T-helper 1 cell treated with Interleukin-12 subunit alpha and Interleukin-12 subunit beta and Interleukin-4 antibody, amounts not matched to agents 30 μg/mL and 1 μg/mL, for 36 hours (primary cell): ENCODE data around the gene TFDP2.

Source experiments
- H3K27ac Mint-ChIP-seq: one replicate; pipeline ENCODE4 v1.8.0; 2021; ENCODE audit warnings: mild to moderate bottlenecking, mixed read lengths
- H3K27me3 Mint-ChIP-seq: one replicate; pipeline ENCODE4 v1.8.0; 2021; ENCODE audit warnings: low read depth, mixed read lengths
- H3K36me3 Mint-ChIP-seq: one replicate; pipeline ENCODE4 v1.8.0; 2021; ENCODE audit warnings: low read depth, mixed read lengths
- H3K4me1 Mint-ChIP-seq: one replicate; pipeline ENCODE4 v1.8.0; 2021; ENCODE audit warnings: low read depth, mixed read lengths
- H3K4me3 Mint-ChIP-seq: one replicate; pipeline ENCODE4 v1.8.0; 2021; ENCODE audit warnings: mild to moderate bottlenecking, moderate library complexity, mixed read lengths
- H3K9me3 Mint-ChIP-seq: one replicate; pipeline ENCODE4 v1.8.0; 2021; ENCODE audit warnings: mixed read lengths

Gene TFDP2

GRCh38 chr3:141905129-141905528, 244.2 kb downstream of the TFDP2 start:
- Mint-ChIP-seq H3K4me1 (peaks cover 7% of the 10 kb centered on the region), H3K27me3 (no peaks in the 10 kb centered on the region), H3K36me3 (peaks cover 36% of the 10 kb centered on the region), H3K4me3 (no peak overlapping the region), H3K27ac (no peak overlapping the region), H3K9me3 (peaks cover 4% of the 10 kb centered on the region)

GRCh38 chr3:141904203-141904602, 245.1 kb downstream of the TFDP2 start:
- H3K36me3 Mint-ChIP-seq: peaks cover 34% of the 10 kb centered on the region

GRCh38 chr3:141901914-141902313, 247.4 kb downstream of the TFDP2 start:
- Mint-ChIP-seq H3K4me1 (peaks cover 9% of the 10 kb centered on the region), H3K27ac (no peak overlapping the region)

More at GRCh38 chr3:141904203-141904602, 245.1 kb downstream of the TFDP2 start:
- Mint-ChIP-seq H3K4me1 (peaks cover 7% of the 10 kb centered on the region), H3K9me3 (peaks cover 7% of the 10 kb centered on the region), H3K27ac (no peak overlapping the region), H3K4me3 (no peak overlapping the region), H3K27me3 (no peaks in the 10 kb centered on the region)

GRCh38 chr3:141900343-141900742, 249.0 kb downstream of the TFDP2 start:
- H3K4me1 Mint-ChIP-seq: peaks cover 9% of the 10 kb centered on the region
- peaks cover 34% of the 10 kb centered on the region for H3K36me3 Mint-ChIP-seq
- H3K27me3 Mint-ChIP-seq: no peaks in the 10 kb centered on the region
- H3K4me3 Mint-ChIP-seq: no peak overlapping the region
- peaks cover 17% of the 10 kb centered on the region for H3K9me3 Mint-ChIP-seq
- H3K27ac Mint-ChIP-seq: no peak overlapping the region

More at GRCh38 chr3:141901914-141902313, 247.4 kb downstream of the TFDP2 start:
- Mint-ChIP-seq H3K4me3 (no peak overlapping the region), H3K36me3 (peaks cover 31% of the 10 kb centered on the region), H3K9me3 (peaks cover 17% of the 10 kb centered on the region), H3K27me3 (no peaks in the 10 kb centered on the region)

GRCh38 chr3:141898908-141899307, 250.4 kb downstream of the TFDP2 start:
- no peak overlapping the region for H3K4me3 Mint-ChIP-seq
- H3K27ac Mint-ChIP-seq: no peak overlapping the region
- peaks cover 17% of the 10 kb centered on the region for H3K9me3 Mint-ChIP-seq
- H3K36me3 Mint-ChIP-seq: peaks cover 34% of the 10 kb centered on the region
- H3K27me3 Mint-ChIP-seq: no peaks in the 10 kb centered on the region
- H3K4me1 Mint-ChIP-seq: peaks cover 13% of the 10 kb centered on the region

GRCh38 chr3:141895731-141896130, 253.6 kb downstream of the TFDP2 start:
- no peak overlapping the region for H3K4me3 Mint-ChIP-seq
- peaks cover 31% of the 10 kb centered on the region for H3K36me3 Mint-ChIP-seq
- peaks cover 17% of the 10 kb centered on the region for H3K9me3 Mint-ChIP-seq
- H3K27me3 Mint-ChIP-seq: no peaks in the 10 kb centered on the region
- H3K4me1 Mint-ChIP-seq: peaks cover 12% of the 10 kb centered on the region
- no peak overlapping the region for H3K27ac Mint-ChIP-seq

- H3K4me3 Mint-ChIP-seq: no peak overlapping the region
- H3K4me1 Mint-ChIP-seq: peaks cover 12% of the 10 kb centered on the region
- no peaks in the 10 kb centered on the region for H3K27me3 Mint-ChIP-seq
- no peak overlapping the region for H3K27ac Mint-ChIP-seq
- H3K9me3 Mint-ChIP-seq: peaks cover 10% of the 10 kb centered on the region
- H3K36me3 Mint-ChIP-seq: peaks cover 25% of the 10 kb centered on the region
Measured at GRCh38 chr3:141894524-141895176, 254.7 kb downstream of the TFDP2 start.
